GM19463 (cell line): ENCODE data around the gene MAP1LC3B.
"Not testable (repeated sequence)": the region's sequence is repeated elsewhere in the genome, so short reads cannot be mapped to it uniquely, and the experiment has no call there.

ENCODE experiments used
- ATAC-seq: cut with Tn5 transposase; IDR thresholded peaks from one replicate; pipeline ENCODE4 v1.9.1; 2021; ENCODE audit warnings: mild to moderate bottlenecking, moderate library complexity; ENCODE audit not compliant: unreplicated experiment

The MAP1LC3B gene

DNA sequence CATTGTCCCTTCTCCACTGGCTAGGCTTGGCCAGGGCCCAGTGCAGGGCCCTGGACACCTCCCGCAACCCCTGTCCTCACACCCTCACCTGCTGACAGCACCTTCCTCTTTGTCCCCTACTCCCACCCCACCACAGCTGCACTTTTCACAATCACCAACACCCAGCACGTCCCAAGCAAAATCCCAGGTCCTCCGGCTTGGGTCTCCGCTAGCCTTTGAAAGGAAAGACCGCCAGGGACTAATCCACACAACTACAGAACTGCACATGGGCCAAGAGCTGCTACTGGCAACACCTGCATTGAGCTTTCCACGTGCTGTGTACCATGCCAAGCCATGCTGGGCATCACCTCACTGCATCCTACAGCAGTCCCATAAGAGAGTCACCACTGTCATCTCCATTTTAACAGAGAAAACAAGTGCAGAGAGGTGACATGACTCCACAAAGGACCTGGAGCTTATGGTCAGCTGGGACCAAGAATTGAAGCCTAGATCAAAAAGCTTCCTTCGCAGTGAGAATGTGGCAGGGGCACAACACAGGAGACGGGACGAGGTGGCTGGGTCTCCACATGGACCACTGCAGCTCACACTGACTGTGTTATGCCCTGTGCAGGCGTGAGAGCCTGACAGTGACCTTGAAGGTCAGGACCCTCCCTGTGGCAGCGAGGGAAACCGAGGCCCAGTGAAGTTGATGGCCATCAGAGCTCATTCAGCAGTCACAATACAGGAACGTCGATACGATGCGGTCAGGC lies 31.1 kb upstream of the MAP1LC3B start:
- ATAC-seq = no peak

DNA sequence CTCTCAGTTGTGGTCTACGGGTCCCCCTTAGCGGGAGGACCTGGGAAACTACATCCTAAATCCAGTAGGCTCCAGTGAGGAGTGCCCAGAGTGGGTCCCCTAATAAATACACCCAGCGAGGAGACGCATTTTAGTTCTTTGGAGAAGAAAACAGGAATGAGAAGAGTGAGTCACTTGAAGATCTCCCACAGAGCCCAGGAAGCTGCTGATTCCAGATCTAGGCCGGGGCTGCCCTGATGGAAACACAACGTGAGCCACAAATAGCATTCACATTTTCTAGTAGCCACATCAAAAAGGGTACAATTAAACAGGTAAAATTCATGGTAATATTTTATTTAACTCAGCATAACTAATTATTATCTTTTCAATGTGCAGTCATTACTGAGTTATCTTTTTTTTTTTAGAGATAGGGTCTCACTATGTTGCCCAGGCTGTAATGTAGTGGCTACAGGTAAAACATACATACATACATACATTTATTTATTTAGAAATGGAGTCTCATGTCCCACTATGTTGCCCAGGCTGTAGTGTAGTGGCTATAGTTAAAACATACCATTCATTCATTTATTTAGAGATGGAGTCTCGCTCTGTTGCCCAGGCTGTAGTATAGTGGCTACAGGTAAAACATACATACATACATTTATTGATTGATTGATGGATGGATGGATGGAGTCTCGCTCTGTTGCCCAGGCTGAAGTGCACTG lies 30.1 kb upstream of the MAP1LC3B start:
- ATAC-seq = no peak

DNA sequence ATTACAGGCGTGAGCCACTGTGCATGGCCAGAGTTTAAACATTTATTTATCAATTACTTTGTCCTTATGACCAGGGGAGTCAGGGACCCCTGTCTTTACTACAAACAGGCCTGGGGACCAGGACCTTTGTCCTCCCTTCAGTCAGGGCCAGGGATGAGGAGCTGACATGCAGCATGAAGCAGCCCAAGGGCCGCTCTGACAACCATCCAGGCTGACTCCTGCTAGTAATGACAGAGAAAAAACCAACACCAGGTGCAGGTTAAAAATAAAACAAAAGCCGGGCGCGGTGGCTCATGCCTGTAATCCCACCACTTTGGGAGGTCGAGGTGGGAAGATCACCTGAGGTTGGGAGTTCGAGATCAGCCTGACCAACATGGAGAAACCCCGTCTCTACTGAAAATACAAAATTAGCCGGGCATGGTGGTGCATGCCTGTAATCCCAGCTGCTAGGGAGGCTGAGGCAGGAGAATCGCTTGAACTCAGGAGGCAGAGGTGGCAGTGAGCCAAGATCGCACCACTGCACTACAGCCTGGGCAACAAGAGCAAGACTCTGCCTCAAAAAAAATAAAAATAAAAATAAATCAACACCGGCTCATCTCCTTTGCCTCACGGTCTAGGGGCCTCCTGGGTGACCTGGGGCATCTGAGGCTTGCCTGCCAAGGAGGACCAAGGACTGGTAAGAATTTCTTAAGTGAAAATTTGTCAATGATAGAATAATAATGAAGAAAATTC lies 29.1 kb upstream of the MAP1LC3B start:
- not testable (repeated sequence) for ATAC-seq

DNA sequence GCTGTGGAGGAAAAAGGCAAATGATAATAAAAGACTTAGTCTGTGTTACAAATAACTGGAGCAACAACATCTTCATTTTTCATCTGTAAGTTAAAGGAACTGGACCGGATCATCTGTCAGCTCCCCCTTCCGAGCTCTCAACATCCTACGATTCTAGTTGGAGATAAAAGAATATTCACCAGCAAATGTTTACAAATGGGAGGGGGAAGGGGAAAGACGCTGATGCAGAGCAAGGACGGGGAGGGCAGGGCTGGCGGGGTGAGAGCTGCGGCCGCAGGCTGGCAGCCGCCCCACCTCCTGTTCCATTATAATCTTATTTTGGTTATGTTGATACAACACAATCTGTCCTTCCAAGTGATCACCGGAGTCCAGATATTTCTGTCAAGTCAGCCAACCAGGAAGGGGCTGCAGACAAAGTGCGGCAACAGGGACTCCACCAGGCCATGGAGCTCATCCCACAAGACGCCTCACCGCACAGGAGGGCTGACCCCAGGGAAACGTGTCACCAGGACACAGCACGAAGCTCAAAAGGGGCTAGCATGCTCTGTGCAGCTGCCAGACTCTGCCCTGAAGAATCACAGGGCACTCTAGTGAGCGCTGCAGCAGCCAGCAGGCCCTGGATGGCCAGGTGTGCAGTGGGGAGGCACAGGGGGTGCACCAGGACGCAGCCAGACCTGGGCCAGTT lies 28.2 kb upstream of the MAP1LC3B start:
- ATAC-seq = no peak

DNA sequence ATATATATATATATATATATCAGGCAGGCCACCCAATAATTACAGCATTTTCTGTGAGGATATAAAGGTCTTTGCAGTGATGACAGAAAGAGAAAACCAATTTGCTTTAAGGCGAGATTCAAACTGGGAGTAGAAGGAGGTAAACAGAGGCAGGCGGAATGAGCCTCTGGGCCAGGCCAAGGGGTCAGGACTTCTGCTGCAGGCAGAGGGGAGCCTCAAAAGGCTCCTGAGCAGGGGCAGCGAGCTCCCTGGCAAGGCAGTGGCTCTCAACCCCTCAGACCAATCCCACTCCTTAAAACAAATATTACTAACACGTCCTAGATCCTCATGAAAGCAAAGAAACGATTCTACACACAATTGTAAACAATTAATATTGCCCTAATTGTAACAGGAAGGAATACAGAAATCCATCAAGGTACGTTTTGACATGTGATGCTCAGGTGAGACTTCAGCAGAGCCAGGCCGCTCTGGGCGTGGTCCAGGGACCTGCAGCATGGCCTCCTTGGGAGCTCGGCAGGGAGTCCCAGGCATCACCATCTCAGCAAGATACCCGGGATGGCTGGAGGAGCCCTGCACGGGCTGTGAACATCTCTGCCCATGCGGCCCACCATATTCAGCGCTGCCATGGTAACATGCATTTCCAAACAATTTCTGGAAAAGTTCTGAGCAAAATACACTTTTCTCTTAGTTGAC lies 27.0 kb upstream of the MAP1LC3B start:
- ATAC-seq = no peak

DNA sequence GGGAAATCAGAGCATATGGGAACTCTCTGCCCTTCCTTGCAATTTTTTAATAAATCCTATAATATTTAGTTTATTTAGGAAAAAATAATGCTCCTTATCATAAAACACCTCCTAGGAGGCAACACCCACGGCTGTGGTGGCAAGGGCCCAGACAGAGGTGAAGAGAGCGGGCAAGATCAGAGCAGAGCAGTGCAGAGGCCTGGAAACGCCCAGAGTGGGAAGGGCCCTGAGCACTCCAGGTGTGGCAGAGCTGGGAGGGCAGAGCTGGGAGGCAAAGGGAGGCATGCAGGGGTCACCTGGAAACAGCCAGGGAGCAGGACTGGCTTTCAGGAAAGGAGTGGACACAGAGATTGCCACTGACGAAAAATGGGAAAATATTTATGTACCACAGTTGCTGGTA lies 25.8 kb upstream of the MAP1LC3B start:
- ATAC-seq = no peak

DNA sequence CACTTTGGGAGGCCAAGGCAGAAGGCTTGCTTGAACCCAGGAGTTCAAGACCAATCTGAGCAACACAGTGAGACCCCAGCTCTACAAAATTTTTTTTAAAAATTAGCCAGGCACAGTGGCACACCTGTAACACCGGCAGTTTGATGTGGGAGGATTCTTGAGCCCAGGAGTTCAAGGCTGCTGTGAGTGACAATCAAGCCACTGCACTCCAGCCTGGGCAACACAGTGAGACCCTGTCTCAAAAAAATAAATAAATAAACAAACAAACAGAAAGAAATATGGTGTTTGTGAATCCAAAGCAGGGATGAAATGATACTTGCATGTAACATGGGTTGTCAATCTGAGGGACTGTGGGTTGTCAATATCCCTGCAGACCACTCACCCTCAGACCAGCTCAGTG lies 25.2 kb upstream of the MAP1LC3B start:
- ATAC-seq = no peak

DNA sequence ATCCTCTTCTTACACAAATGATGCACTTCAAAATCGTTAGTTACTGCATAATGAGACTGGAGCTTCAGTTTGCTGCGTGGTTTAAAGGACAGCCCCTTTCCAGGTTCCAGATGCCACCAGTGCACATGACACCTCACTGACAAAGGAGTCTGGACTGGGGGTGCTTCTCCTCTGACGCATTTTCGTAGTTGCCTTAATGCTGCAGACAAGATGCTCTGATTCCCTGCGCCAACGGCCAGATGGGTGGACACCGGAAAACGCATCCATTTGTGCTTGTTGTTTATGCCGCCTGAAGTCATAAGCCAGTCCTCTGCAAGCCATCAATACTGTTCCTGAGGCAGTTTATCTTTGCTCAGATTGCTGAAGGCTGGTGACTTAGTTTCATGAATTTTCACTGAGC lies 24.6 kb upstream of the MAP1LC3B start:
- ATAC-seq = no peak

DNA sequence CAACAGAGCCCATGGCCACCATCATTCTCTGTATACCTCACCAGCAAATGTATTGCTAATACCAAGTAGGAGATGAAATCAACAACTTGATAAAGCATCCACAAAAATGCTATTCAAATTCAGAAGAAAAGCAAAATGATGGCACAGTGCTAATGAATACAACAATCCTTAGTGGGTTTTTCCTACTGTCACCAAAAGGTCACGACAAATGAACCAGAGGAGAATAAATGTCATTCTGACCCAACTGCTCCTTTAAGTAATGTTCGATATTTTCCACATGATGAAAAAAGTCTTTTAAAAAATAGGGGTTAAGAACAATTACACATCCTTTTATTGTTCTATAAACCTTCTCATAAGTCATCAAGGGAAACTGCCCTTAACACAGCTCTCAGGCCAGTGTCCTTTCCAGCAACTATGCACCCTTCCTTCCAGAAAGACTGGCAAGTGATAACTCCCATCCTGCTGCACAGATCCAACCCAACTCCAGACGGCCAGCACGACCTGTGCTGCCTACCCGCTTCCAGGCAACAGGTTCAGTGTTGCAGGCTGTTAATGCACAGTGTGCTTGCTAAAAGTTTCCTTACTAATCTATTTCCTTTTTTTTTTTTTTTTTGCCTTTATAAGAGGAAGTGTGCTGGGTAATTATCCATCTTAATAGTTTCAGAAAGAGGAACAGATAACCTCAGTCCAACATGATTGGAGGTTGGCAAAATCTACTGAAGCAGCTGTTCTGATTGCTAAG lies 23.9 kb upstream of the MAP1LC3B start:
- no peak for ATAC-seq

DNA sequence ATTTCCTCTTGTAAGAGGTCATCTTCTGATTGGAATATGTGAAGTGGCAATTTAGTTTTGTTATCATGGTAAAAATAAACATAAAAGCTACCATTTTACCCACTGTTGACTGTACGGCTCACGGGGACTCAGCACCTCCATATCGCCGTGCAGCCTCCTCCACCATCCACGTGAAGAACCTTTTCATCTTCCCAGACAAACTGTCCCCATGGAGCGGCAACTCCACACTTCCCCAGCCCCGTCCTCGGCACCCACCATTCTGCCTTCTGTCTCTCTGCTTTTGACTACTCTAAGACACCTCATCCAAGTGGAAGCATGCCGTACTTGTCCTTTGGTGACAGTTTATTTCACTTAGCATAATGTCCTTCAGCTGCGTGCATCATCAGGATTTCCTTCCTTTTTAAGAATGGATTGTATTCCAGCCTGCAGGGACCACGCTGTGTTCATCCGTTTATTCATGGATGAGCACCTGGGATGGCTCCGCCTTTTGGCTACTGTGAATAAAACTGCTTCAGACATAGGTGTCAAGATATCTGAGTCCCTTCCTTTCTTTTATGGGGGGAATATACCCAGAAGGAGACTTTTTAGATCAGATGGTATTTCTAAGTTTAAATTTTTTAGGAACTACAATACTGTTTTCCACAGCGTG lies 22.9 kb upstream of the MAP1LC3B start:
- ATAC-seq = no peak

DNA sequence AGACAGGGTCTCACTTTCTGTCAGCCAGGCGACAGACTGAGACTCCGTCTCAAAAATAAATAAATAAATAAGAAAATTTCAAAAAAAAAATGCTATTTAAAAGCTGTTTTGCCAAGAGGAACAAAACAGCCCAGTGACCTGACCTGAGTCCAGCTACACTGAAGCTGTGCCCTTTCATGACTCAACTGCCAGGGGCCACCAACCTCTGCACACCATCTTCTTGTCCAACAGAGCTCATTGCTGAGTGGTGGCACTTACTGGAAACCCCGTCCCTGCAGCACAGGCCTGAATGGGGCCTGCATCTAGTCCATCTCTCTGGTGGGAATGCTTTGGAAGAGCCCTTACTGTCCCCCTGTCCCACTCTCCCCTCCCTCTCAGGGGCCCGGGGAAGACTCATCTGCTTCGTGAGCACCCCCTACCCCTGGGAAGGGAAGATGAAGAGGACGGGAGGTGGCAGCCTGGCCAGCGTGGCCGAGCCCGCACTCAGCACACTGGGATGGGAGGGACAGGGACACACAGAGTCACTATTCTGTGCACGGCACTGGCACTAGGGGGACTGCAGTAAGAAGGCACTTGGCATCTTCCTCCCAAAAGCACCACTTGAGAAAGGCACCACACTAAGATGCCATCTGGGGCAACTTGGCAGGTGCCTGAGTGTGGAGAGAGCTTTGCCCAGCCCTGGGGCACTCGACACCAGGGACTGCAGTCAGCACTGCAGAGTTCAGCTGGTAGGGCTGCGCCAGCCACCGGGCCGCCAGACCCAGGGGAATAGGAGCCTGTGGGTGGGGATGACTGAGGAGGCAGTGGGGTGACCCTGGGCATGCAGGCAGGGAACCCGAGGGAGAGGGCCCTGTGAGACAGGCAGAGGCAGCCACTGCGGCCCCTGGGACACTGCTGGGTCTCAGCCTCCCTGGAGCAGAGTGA lies 22.1 kb upstream of the MAP1LC3B start:
- no peak for ATAC-seq

DNA sequence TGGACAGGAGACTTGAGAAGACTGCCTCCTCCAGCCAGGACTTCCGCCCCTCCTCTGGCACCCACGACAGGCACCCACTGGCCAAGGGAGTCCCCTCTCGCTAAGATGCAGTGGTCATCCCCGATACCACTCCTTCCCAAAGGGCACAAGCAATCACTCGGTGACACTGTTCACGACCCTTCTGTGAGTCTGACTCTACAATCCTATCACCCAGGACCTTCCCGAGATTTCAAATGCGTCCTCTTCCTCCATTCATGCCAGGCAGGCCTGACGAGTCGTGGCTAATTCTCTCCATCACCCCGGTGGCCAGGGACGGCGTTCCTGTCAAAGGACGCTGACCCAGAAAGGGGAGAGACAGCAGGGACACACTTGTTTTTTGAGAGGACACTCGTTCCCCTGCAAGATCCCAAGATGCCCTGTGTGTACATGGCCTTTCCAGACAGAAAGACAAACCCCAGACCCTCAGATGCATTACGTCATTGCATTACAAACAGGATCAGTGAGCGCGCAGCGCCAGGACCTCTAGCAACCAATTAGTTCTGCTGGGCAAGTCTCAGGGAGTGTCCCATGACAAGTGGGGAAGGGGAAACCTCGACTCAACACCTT lies 20.8 kb upstream of the MAP1LC3B start:
- ATAC-seq = no peak

DNA sequence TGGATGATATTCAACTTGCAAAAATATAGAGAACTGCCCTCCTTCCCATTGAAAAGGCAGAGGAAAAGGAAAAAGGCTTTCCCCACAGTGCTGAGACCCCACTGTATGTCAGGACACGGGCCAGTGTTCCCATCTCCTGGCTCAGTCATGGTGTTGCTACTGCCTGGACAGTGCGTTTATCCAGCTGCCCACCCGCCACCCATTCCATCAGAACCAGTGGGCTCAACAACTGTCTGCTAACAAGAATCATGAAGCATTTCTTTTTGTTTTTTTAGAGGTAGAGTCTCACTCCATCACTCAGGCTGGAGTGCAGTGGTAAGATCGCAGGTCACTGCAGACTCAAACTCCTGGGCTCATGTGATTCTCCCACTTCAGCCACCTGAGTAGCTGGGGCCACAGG lies 19.8 kb upstream of the MAP1LC3B start:
- no peak for ATAC-seq

DNA sequence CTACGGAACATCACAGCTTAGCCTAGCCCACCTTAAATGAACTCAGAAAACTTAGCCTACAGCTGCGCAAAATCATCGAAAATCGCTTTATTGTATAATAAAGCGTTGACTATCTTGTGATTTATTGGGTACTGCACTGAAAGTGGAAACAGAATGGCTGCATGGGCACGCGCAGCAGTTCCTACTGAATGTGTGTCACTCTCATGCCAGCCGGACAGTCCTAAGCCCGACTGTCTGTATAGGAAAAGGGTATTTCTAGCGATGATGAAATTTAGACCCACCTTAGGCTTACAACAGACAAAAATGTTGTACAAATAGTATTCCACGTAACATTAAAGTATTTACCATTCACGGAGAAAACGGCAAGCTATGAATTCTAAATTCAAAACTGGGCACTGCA lies 17.8 kb upstream of the MAP1LC3B start:
- no peak for ATAC-seq

DNA sequence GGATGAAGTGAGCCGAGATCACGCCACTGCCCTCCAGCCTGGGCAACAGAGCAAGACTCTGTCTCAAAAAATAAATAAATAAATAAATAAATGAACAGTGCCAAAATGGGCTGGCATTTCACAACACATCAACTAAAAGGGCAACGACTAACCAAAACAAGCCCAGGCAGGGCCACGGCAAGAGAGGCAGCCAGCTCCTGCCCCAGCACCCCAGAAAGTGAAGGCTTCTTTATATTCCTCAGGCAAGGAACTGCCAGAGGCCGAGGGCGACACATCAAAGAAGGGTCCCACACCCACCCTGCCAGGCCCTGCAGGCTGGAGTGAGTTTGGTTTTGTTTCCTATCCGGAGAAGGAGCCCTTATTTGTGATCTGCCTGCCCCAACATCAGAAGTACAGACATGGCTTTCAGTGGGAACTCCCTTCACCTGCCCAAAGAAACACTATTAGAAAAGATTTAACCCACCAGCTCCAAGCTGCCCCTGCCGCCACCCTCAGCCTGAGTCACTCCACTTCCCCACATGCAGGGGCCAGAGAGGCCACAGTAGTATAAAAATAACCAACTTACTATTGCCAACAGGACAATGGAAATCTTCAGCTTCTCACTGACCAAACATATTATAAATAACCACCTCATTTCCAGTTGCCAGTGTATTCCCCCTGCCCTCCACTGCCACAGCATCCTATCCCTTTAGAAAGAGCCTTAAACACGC lies 16.6 kb upstream of the MAP1LC3B start:
- no peak for ATAC-seq

DNA sequence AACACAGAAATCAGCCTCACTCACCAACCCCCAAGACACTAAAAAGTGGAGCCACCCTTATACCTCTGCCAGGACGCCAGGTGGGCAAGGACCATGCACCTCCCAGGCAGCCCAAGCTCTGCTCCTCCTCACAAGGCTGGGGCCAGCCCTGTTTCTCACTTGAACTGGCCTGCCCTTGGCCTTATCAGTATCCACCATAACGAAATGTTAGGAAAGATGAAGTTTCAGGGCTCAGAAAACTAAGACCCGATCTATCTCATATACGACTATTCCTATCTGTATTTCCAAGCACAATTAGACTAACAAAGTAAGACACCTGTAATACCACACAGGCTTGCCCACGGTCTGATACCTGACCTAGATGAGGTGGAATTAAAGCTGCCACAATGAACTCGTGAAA lies 15.5 kb upstream of the MAP1LC3B start:
- ATAC-seq = no peak

DNA sequence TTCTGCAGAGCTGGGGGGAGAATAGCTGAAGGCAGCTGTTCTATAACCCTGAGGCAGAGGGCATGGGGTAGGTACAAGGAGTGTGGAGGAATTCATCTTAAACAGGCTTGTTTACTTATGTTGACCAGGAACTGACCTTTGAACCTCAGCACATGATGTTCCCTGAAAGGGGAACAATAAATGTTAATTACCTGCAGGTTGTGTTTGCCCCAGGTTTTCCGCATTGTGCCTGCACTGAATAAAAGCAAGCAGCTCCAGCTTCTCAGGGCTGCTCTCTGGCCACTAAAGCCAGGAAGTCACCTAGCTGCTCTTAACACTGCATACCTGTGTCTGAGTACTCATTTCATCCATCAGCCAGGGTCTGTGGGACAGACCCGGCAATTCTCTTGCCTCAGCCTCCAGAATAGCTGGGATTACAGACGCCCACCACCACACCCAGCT lies 12.8 kb upstream of the MAP1LC3B start:
- ATAC-seq = not testable (repeated sequence)
